AG10803 (cell line): ENCODE data around the gene ST8SIA4.

ENCODE experiments used
- DNase-seq: peaks from one replicate; pipeline ENCODE4 v3.0.0; 2010; ENCODE audit warnings: low read depth
- H3K4me3 ChIP-seq: 2 replicates; pipeline ENCODE4 v1.5.1; 2011; ENCODE audit warnings: mild to moderate bottlenecking, low read length, control low read depth
- CTCF ChIP-seq: conservative IDR thresholded peaks from 2 replicates; pipeline ENCODE4 v1.5.1; 2011; ENCODE audit warnings: mild to moderate bottlenecking, low read length, control low read depth, inconsistent platforms

The ST8SIA4 gene

DNA sequence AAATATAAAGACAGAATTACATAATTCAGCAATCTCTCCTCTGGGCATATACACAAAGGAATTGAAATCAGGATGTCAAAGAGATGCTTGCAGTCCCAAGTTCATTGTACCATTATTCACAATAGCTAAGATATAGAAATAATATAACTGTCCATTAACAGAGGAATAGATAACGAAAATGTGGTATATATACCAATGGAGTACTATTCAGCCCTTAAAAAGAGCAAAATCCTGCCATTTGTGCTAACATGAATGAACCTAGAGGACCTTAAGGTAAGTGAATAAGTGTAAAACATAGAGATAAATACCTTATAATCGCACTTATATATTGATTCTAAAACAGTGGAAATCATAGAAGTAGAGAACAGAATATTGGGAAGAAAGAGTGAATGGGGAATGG is 7.0 kb downstream of the ST8SIA4 start:
- no peak for TF ChIP-seq CTCF
- H3K4me3 ChIP-seq = no peak overlapping the region
- no peak for DNase-seq

GRCh38 chr5:100890461-100891008 is 12.5 kb downstream of the ST8SIA4 start:
- H3K4me3 ChIP-seq = no peak overlapping the region
- TF ChIP-seq CTCF = no peak
- no peak for DNase-seq

DNA sequence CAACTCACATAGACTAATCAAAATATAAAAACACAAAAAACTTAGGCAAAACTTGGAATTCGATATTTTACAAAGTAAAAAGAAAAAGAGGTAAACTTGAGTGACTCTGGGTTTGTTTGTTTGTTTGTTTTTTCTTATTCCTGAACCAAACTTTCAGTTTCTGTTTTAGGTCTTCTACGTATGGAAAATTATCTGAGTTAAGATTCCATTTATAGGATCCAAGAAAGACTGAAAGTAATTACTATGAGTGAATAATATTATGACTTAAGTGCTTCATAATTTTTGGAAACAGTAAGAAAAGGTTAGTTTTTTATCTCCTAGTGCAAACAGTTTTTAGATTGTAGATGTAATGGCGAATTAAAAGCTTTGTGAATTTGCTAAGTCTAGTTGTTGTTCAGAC is 13.2 kb downstream of the ST8SIA4 start:
- DNase-seq = no peak
- H3K4me3 ChIP-seq = no peak overlapping the region

GRCh38 chr5:100889165-100889743 is 13.8 kb downstream of the ST8SIA4 start:
- no peak for DNase-seq
- no peak overlapping the region for H3K4me3 ChIP-seq
- TF ChIP-seq CTCF = no peak

More for the DNA sequence above, 13.2 kb downstream of the ST8SIA4 start:
- no peak for TF ChIP-seq CTCF

DNA sequence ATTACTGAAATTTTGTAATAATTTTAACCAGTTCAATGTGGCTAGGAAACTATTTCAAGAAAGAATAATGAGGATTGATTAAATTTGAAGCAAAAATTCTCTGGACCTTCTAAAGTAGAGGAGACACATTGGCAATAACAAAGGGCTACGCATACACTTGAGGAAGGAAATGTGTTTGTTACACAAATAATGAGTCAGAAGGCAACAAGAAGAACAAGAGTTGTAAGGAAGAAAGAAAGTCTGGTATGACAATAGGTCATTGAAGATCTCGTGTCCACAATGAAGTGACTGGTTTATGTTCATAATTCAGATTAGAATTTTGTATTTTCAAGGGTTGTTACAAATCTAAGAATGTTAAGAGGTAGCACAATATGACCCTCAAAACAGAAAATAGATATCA is 25.8 kb downstream of the ST8SIA4 start:
- H3K4me3 ChIP-seq = no peak overlapping the region
- no peak for DNase-seq
- no peak for TF ChIP-seq CTCF

GRCh38 chr5:100872408-100873190 is 30.5 kb downstream of the ST8SIA4 start:
- H3K4me3 ChIP-seq = no peak overlapping the region
- no peak for TF ChIP-seq CTCF
- no peak for DNase-seq
